HG03159 (cell line): ENCODE measurements around the gene NEU2.
"Not testable (repeated sequence)": the region's sequence is repeated elsewhere in the genome, so short reads cannot be mapped to it uniquely, and the experiment has no call there.

ENCODE experiments used
- ATAC-seq: cut with Tn5 transposase; IDR thresholded peaks from one replicate; pipeline ENCODE4 v1.9.1; 2021; ENCODE audit warnings: mild to moderate bottlenecking, moderate library complexity; ENCODE audit not compliant: unreplicated experiment

NEU2 gene

GRCh38 chr2:233010569-233011267 is 21.8 kb upstream of the NEU2 start:
- no peak for ATAC-seq

GRCh38 chr2:233011268-233011650 is 21.2 kb upstream of the NEU2 start:
- ATAC-seq = no peak

GRCh38 chr2:233011702-233012131 is 20.8 kb upstream of the NEU2 start:
- no peak for ATAC-seq

- ATAC-seq = no peak
Observed at GRCh38 chr2:233012301-233012971, 20.0 kb upstream of the NEU2 start.

GRCh38 chr2:233013027-233013461 is 19.4 kb upstream of the NEU2 start, which contains the start of gene NGEF:
Gene NGEF (minus strand): TSS chr2:233013256. CDS start chr2:232974890, 38,366 bp downstream.
- no peak for ATAC-seq

- ATAC-seq = no peak
Observed at GRCh38 chr2:233013650-233014049, 18.8 kb upstream of the NEU2 start.

- ATAC-seq = no peak
Observed at GRCh38 chr2:233015019-233015645, 17.3 kb upstream of the NEU2 start.

- ATAC-seq = no peak
Observed at GRCh38 chr2:233017947-233018346, 14.5 kb upstream of the NEU2 start.

GRCh38 chr2:233019610-233020009 is 12.9 kb upstream of the NEU2 start:
- not testable (repeated sequence) for ATAC-seq

- no peak for ATAC-seq
Observed at GRCh38 chr2:233020454-233020853, 12.0 kb upstream of the NEU2 start.

- no peak for ATAC-seq
Observed at GRCh38 chr2:233021771-233022170, 10.7 kb upstream of the NEU2 start.

- ATAC-seq = no peak
Observed at GRCh38 chr2:233022561-233022960, 9.9 kb upstream of the NEU2 start.

- no peak for ATAC-seq
Observed at GRCh38 chr2:233023007-233023760, 9.3 kb upstream of the NEU2 start.

- ATAC-seq = no peak
Observed at GRCh38 chr2:233023761-233024410, 8.6 kb upstream of the NEU2 start.

- ATAC-seq = no peak
Observed at GRCh38 chr2:233025706-233026105, 6.8 kb upstream of the NEU2 start.

GRCh38 chr2:233026198-233026813 is 6.2 kb upstream of the NEU2 start:
- no peak for ATAC-seq

- no peak for ATAC-seq
Observed at GRCh38 chr2:233029321-233029720, 3.2 kb upstream of the NEU2 start.

GRCh38 chr2:233031556-233032500 is 644 bp upstream of the NEU2 start:
- no peak for ATAC-seq

- ATAC-seq = no peak
Observed at GRCh38 chr2:233033672-233034071, 1.2 kb downstream of the NEU2 start.
